Activated T-cell treated with anti-CD3 and anti-CD28 coated beads for 4 hours (primary cell): ENCODE results near the gene RIT2.
"Not testable (repeated sequence)": the region's sequence is repeated elsewhere in the genome, so short reads cannot be mapped to it uniquely, and the experiment has no call there.

Source experiments
- DNase-seq: peaks from one replicate; pipeline ENCODE4 v3.0.0-alpha.2; 2020

RIT2 gene

GRCh38 chr18:42822711-42823110 is 292.8 kb downstream of the RIT2 start:
- DNase-seq, result no peak

- DNase-seq, result no peak
Measured at GRCh38 chr18:42821492-42821891, 294.0 kb downstream of the RIT2 start.

GRCh38 chr18:42814618-42815017 is 300.9 kb downstream of the RIT2 start:
- DNase-seq, result no peak

- DNase-seq, result no peak
Measured at GRCh38 chr18:42814184-42814583, 301.3 kb downstream of the RIT2 start.

DNA sequence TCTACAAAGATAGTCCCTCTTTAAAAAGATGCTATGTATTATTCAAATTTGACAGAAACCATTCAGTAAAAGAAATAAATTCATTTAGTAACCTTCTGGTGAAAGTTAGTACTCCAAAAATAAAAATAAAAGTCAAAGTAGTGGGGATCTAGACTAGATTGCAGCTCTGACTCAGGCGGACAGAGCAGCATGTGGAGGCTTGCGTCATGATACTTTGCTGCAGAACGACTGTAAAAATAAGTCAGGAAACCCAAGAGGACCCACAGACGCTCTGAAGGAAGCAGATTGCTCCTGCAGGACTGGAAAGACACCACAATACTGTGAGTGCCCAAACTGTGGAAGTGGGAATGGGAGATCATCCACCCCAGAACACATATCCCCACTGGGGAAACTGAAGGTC is 301.9 kb downstream of the RIT2 start:
- DNase-seq, result no peak

GRCh38 chr18:42807887-42808286 is 307.6 kb downstream of the RIT2 start:
- DNase-seq, result no peak

DNA sequence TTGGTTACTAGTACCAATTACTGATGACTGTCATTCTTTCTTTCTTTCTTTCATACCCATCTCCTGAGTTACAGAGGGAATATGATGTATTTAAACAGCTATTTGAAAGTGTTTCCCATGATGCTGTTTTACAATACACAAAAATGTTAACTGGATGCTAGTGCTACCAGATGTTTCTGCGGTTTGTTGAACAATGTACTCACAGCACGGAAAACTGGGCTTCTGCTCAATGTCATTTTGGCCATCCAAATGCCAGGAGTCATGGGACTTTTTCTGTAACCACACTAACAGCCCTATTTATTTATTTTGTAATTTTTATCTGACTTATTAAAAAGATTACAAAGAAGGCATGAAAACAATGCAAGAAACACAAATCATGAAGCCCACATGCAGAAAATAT is 313.8 kb downstream of the RIT2 start:
- no peak for DNase-seq

- DNase-seq, result no peak
Measured at GRCh38 chr18:42798606-42799170, 316.8 kb downstream of the RIT2 start.

DNA sequence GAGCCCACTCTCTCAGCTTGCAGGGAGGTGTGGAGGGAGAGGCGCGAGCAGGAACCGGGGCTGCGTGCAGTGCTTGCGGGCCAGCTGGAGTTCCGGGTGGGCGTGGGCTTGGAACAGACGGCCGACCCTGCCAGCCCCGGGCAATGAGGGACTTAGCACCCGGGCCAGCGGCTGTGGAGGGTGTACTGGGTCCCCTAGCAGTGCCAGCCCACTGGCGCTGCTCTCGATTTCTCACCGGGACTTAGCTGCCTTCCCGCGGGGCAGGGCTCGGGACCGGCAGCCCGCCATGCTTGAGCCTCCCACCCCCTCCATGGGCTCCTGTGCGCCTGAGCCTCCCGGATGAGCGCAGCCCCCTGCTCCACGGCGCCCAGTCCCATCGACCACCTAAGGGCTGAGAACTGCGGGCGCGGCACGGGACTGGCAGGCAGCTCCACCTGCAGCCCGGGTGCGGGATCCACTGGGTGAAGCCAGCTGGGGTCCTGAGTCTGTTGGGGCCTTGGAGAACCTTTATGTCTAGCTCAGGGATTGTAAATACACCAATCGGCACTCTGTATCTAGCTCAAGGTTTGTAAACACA is 320.2 kb downstream of the RIT2 start:
- DNase-seq, result not testable (repeated sequence)

DNA sequence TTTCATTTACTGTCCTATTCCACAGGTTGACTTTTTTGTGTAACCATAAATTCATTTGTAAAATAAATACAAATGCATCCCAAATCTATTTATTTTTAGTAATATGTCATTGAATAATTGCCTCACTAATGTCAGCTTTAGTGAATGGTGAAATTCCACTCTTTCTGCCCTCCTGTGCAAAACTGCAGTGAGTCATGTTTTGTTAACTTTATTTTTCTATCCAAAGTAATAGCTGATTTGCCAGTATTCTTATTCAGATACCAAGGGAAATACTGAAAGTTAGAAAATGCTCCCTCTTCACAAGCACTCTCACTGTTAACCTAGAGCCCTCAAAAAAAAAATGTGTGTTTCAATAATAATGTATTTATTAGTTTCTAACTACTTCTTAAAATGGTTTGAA is 322.8 kb downstream of the RIT2 start:
- DNase-seq, result no peak

DNA sequence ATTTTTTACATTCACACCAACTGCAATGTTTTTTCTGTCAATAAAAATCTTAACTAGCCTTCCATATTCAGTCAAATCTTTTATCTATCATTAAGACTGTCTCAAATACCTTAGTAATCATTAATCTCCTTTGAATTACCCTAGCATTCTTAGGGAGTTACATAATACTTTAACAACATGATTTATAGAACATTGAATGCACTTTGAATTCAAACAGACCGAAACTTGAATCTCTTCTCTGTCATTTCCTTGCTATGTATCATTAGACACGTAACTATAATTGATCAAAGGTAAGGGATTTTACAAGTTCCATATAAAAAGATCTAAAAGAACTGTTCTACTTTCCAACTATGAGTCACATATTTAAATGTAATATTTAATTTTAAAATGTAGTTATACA is 330.9 kb downstream of the RIT2 start:
- DNase-seq, result no peak

- no peak for DNase-seq
Measured at GRCh38 chr18:42782929-42783328, 332.6 kb downstream of the RIT2 start.

DNA sequence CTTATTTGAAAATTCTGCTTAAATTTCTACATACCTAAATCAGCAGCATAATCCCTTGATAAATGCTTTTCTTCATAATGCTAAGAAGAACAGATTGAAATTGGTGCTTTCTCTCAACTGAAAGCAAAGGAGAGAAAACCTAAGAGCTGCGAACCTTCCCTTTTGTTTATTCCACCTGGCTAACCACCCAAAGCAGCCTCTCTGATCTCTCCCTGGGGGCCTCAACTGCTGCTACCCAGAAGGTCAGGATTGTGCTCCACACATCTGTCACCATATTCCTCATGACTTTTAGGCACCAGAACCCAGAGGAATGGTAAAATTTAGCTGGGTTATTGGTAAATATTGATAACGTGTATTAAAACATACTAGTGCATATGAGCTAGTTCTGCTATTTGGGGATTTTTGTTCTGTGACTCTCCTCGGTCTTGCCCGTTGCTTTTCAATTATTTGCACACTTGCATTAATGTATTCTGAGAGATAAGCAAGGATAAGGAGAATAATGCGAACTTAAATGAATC is 334.1 kb downstream of the RIT2 start:
- no peak for DNase-seq

DNA sequence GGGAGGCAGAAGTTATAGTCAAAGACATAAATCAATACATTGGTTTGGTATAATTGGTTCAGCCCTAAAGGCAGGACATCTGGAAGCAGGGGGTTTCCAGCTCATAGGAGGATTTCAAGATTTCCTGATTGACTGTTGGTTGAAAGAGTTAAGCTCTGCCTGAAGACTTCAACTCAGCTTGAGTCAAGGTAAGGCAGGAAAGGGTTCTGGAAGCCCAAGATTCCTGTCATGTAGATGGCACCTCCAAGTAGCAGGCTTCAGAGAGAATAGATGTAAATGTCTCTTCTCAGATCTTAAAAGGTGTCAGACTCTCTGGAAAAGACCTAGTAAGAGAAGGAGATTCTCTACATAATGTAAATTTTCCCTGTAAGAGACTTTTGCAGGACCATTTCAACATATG is 335.3 kb downstream of the RIT2 start:
- DNase-seq, result no peak

DNA sequence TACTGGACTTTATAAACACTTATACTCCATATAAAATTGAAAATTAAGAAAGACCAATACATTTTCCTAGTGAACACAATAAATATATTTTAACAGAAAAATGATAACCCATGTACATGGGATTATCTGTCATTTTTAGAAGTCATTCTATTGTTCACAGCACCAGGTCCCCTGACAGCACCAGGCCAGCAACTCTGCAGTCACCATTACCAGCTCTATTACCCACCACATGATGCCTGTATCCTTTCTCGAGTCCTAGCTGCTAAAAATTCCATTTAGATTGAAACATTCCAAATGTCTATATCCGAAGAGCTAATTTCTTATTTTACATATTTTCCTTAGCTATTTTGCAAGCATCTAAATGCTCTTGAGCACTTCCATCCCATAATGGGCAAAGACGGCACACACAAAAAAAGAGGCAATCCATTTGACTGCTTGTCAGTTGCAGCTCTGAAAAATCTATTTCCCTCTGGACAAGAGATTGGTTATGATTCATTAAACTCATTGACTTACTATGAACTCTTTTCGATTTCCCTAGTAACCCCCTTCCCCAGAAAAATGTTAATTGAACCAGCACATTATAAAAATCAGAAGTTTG is 336.9 kb downstream of the RIT2 start:
- DNase-seq, result no peak

GRCh38 chr18:42778024-42778423 is 337.5 kb downstream of the RIT2 start:
- no peak for DNase-seq

DNA sequence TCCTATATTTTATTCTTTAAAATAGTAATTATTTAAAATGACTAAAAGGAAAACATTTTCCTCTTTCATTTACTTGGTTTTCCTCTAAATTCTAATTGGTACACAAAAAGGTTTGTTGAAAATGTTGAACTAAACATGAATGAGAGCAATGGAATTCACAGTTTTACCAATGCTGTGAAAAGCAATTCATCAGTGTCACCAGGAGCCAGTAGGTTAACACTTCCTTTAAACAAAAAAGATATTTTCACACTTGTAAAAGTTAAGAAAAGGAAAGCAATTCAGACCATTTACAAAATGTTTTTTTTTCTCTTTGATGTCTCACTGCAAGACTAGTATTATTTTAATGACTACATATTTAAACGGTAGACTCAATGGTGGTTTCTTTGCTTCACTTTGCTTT is 341.6 kb downstream of the RIT2 start:
- no peak for DNase-seq

DNA sequence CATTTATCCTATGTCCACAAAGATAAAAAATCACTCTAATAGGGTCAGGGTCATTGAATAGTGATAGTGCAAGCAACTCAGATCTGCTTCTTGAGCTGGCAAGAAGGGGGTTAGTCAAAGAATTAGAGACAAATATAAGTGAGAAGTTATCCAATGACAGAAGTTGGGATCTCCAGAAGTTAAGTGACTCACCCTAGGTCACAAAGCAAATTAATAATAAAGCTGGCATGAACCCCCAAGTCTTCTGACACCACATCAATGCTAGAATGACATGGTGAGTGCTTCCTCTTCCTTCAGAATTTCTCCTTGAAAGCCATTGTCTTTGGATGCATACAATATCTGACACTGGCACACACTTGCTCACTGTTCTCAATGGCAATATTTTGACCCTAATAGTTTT is 343.5 kb downstream of the RIT2 start:
- no peak for DNase-seq

- DNase-seq, result no peak
Measured at GRCh38 chr18:42765302-42765701, 350.2 kb downstream of the RIT2 start.

DNA sequence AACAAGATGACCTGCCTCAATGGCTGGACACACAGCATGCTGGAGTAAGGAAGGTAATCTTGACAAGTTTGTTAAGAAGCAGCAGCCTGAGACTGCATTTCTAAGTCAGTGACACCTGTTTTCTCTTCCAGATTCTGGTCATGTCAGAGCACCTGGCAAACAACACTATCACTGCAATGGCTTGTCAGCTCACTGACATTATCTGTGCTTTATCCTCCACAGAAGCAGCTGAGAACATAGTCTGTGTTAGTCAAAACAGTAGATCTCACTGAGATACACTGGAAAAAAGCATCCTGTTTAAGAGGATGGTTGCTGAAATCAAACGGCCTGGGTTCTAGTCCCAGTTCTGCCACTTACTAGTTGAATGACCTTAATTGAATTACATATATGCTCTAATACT is 355.2 kb downstream of the RIT2 start:
- DNase-seq, result no peak

GRCh38 chr18:42758852-42759251 is 356.6 kb downstream of the RIT2 start:
- DNase-seq, result no peak

DNA sequence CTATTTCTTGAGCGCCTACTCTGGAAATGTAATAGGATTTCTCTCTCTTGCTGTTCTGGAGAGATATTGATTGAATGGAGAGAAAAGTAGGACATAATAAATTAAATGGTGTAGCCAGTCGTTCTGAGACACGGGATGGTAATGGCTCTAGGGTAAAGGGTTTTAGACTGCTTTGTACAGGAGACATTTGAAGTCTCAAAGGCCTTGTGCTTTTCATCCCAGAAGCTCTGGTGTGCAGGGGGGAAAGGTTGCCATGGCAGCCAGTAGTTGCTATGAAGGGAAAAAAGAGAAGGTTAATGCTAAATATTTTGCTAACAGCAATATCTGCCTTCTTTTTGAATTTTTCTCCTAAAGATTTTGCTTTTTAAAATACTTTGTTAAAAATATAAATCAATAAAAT is 359.3 kb downstream of the RIT2 start:
- no peak for DNase-seq

DNA sequence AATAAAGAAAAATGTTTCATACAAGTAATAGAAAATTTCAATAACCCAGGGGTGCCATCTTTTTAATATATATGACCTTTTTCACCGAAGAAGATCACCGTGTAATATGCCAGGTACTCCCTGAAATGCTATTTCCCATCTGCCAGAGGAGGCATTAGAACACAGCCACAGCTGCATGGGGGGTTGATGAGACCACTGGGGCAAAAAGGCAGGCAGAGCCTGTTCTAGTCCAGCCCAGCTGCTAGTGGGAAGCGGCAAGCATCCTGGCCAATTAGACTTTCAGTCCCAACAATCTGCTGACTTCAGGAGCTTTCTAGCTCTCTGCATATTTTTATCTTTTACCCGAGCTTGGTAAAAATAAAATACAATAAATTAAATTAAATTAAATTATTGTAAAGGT is 362.6 kb downstream of the RIT2 start:
- no peak for DNase-seq

DNA sequence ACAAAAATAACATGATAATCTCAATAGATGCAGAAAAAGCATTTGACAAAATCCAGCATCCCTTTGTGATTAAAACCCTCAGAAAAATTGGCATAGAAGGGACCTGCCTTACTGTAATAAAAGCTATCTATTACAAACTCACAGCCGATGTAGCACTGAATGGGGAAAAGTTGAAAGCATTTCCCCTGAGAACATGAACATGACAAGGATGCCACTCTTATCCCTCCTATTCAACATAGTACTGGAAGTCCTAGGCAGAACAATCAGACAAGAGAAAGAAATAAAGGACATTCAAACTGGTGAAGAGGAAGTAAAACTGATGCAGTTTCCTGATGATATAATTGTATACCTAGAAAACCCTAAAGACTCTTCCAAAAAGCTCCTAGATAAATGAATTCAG is 368.7 kb downstream of the RIT2 start:
- no peak for DNase-seq

GRCh38 chr18:42745931-42746330 is 369.6 kb downstream of the RIT2 start:
- no peak for DNase-seq
